IPS DF 19.7 (cell line): Measurements from ENCODE around the gene LMF1.
"Not testable (repeated sequence)": the region's sequence is repeated elsewhere in the genome, so short reads cannot be mapped to it uniquely, and the experiment has no call there.

ENCODE experiments used
- DNase-seq: peaks from one replicate; pipeline ENCODE4 v3.0.0-alpha.2; 2013; ENCODE audit warnings: low read depth, low spot score

Gene LMF1

GRCh38 chr16:895371-895770, 75.4 kb downstream of the LMF1 start:
- no peak for DNase-seq

DNA sequence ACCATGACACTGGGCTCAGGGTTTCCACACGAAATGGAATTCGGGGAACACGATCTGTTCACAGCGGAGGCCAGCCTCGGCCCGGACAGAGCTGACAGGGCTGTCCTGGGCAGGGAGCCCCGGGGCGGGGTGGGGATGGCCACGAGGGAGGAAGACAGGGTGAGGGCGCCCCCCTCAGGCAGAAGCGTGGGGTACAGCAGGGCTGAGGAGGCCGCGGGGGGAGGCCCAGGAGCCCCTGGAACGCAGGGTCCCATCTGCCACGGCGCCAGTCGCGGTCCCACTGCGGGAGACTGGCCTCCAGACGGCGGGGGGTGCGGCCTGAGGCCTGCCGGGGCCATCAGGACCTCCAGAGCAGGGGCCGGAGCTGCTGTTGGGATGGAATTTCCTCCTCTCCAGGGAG, 75.9 kb downstream of the LMF1 start:
- no peak for DNase-seq

DNA sequence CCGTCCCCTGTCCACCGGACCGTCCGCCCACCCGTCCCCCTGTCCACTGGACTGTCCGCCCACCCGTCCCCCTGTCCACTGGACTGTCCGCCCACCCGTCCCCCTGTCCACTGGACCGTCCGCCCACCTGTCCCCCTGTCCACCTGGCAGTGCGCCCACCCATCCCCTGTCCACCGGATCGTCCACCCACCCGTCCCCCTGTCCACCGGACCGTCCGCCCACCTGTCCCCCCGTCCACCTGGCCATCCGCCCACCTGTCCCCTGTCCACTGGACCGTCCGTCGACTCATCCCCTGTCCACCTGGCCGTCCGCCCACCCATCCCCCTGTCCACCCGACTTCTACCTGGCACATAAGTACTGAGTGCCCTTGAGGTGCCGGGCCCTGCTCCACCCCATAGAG, 76.6 kb downstream of the LMF1 start:
- no peak for DNase-seq

DNA sequence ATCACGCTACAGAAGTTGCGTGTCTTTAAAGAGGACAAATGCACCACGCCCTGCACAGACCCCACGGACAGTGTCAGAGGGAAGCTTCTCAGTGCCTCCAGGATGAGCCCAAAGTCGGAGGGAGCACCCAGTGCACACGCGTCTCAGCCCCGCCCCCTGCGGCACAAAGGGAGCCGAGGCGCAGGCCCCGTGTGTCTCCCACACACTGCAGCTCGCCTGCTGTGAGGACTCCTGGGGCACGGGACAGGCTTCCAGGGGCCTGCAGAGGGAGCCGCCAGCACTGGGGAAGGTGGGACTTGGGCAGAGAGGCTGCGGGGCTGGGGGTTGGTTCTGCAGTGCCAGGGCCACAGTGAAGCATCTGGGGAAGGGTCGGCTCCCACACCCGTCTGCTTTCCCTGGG, 77.4 kb downstream of the LMF1 start:
- DNase-seq = no peak

- no peak for DNase-seq
These were observed 78.1 kb downstream of the LMF1 start for GRCh38 chr16:892536-893255.

DNA sequence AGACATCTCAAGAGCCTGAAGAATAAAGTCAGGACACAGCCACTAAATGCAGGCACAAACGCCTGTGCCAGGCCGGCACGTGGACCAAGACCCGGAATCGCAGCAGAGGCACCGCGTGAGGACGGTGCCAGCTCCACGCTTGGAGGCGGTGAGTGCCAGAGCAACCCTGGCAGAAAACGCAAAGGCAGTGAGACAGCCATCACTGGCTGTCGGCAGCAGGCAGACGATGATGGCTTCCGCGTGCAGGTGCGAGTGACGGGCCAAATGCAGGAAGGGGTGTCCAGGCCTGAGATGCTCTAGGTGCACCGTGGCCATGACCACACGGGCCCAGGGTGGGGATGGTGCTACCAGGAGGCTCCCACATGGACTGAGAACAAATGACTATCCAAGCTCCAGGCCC, 78.8 kb downstream of the LMF1 start:
- DNase-seq = no peak

- DNase-seq = no peak
These were observed 79.4 kb downstream of the LMF1 start for GRCh38 chr16:891353-891740.

DNA sequence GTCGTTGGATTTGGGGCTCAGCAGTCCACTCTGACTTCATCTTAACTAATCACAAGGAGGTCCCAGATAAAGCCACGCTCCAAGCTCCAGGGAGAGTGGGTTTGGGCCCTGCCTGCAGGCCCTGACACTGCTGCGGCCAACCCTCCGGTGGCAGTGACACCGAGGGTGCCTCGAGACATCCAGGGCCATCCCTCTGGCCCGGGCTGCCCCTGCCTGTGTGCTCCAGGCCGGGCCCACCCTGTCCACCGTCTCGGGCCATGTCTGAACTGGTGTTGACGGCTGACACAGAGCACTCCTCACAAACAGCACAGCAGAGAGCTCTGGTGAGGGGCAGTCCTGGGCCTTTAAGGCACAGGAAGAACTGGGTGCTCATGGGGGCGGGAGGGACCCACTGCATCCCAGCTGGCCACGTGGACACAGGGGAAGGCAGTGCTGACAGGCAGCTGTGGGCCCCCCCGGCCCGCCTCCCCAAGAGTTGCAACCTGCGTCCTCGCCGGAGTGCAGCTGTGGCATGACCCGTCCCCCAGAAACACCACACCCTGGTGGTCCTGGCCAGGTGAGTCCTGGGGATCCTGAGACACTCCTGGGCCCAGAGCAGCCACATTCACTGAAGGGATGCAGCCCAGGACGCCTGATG, 80.0 kb downstream of the LMF1 start:
- DNase-seq = no peak

DNA sequence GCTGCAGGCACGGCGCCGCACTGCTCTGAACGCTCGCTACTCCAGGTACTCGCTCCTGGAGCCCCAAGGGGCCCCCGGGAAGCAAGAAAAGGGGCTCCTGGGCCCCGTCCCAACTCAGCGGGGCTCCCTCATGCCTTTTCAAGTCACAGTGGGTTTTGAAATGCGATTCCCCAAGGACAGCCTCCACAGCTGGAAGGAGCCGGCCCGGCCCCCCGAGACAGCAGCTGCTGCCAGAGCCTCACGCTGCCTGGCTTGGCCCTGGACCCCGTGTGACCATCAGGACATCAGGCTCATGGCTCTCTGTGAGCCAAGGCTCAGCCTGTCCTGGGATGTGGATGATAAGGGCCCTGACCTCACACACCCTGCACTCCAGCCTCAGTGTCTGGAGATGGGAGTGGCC, 80.6 kb downstream of the LMF1 start:
- no peak for DNase-seq

- DNase-seq = no peak
These were observed 81.2 kb downstream of the LMF1 start for GRCh38 chr16:889586-889985.

GRCh38 chr16:888901-889570, 81.7 kb downstream of the LMF1 start:
- DNase-seq = no peak

- not testable (repeated sequence) for DNase-seq
These were observed 82.3 kb downstream of the LMF1 start for GRCh38 chr16:888456-888855.

DNA sequence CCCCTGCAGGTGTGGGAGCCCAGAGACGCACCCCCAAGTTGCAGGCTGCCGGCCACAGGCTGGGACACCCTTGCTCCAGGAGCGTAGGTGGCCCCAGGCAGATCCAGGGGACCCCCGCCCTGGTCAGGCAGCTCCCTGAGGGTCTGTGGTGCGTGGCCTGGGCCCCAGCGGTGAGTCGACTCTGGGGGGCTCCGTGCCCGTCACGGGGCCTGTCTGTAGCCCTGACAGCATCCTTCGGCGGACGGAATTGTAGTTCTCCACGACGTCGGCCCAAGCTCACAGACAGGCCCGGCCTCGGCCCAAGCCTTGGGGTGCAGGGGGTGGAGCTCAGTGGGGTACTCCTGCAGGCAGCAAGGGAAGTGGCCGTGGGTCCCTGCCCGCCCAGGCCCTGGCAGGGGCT, 82.9 kb downstream of the LMF1 start:
- no peak for DNase-seq

- no peak for DNase-seq
These were observed 83.7 kb downstream of the LMF1 start for GRCh38 chr16:886802-887731.

GRCh38 chr16:886084-886543, 84.7 kb downstream of the LMF1 start:
- no peak for DNase-seq

- no peak for DNase-seq
These were observed 85.4 kb downstream of the LMF1 start for GRCh38 chr16:885391-885790.

DNA sequence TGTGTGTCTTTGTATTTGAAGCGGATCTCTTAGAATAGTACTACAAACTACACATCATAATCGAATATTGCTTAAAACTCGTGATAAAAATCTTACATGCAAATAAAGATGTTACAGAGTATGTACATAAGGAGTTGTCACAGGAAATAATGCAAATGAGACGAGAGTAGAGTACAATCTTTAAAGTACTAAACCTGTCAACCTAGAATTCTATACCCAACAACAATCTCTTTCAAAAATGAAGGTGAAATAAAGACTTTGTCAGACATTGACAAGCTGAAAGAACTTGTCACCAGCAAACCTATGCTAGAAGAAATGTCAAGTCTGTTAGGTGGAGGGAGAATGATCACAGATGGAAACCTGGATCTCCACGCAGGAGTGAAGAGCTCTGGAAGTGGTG, 86.6 kb downstream of the LMF1 start:
- no peak for DNase-seq

- no peak for DNase-seq
These were observed 87.0 kb downstream of the LMF1 start for GRCh38 chr16:883781-884180.

- DNase-seq = no peak
These were observed 87.4 kb downstream of the LMF1 start for GRCh38 chr16:883340-883739.

DNA sequence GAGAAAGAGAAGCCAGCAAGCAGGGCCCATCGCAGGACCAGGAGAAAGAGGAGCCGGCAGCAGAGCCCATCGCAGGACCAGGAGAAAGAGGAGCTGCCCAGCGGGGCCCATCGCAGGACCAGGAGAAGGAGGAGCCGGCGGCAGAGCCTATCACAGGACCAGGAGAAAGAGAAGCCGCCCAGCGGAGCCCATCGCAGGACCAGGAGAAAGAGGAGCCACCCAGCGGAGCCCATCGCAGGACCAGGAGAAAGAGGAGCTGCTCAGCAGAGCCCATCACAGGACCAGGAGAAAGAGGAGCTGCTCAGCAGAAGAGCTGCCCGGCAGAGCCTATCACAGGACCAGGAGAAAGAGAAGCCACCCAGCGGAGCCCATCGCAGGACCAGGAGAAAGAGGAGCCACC, 88.1 kb downstream of the LMF1 start:
- not testable (repeated sequence) for DNase-seq

GRCh38 chr16:882256-882655, 88.5 kb downstream of the LMF1 start:
- DNase-seq = no peak
